HL-60 (cell line): ENCODE measurements around the gene ADD2.

Experiments used
- CTCF ChIP-seq: IDR thresholded peaks from one replicate; pipeline ENCODE4 v1.5.1; 2011; ENCODE audit warnings: low read length, control low read depth, inconsistent platforms; ENCODE audit not compliant: insufficient read depth
- POLR2AphosphoS5 ChIP-seq: IDR thresholded peaks from 2 replicates; pipeline ENCODE4 v1.6.1; 2012; ENCODE audit warnings: low read depth

GRCh38 chr2:70615222-70615621 is 152.8 kb downstream of the ADD2 start:
- no peak for TF ChIP-seq CTCF
- TF ChIP-seq POLR2AphosphoS5, result no peak
